SK-N-MC (cell line): ENCODE data around the gene SPNS3.

Source experiments
- EZH2 ChIP-seq: fragments of 200-600 bp; sonication (generic); IDR thresholded peaks from one replicate; pipeline ENCODE4 v1.6.1; 2017; ENCODE audit warnings: antibody characterized with exemption
- FOXP2 ChIP-seq: optimal IDR thresholded peaks from 2 replicates; pipeline ENCODE3; 2011; ENCODE audit warnings: mild to moderate bottlenecking, moderate library complexity; ENCODE audit not compliant: insufficient read depth; ENCODE audit errors: extremely low read length, control extremely low read depth
- POLR2AphosphoS5 ChIP-seq: IDR thresholded peaks from 2 replicates; pipeline ENCODE4 v1.6.1; 2012; ENCODE audit warnings: mild to moderate bottlenecking, low read depth, low read length, borderline replicate concordance

GRCh38 chr17:4409659-4410058 is 24.1 kb upstream of the SPNS3 start:
- TF ChIP-seq EZH2: no peak
- no peak for TF ChIP-seq POLR2AphosphoS5
- TF ChIP-seq FOXP2: no peak
